CD4-positive, alpha-beta T cell treated with Interleukin-6 at 100 ng/mL for 8 hours (primary cell): ENCODE results near the gene FITM1.
A peak's percentile ranks its signal among the peaks of the same experiment; 100 is the strongest.

Experiments used
- DNase-seq: peaks from one replicate; pipeline ENCODE4 v3.0.0-alpha.2; 2020; ENCODE audit warnings: mixed read lengths, low spot score

The FITM1 gene

DNA sequence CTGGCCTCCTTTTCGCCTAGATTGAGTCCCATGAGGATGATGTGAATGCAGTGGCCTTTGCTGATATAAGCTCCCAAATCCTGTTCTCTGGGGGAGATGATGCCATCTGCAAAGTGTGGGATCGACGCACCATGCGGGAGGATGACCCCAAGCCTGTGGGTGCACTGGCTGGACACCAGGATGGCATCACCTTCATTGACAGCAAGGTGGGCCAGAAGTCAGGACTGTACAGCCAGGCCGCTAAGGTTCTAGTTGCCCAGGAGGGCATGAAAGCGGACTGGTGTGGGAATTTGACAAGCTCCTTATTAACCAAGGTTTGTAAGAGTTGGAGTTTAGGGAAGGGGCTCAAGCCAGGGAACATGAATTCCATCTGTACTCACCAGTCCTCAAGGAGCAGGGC is 10.8 kb upstream of the FITM1 start:
- DNase-seq, result no peak

DNA sequence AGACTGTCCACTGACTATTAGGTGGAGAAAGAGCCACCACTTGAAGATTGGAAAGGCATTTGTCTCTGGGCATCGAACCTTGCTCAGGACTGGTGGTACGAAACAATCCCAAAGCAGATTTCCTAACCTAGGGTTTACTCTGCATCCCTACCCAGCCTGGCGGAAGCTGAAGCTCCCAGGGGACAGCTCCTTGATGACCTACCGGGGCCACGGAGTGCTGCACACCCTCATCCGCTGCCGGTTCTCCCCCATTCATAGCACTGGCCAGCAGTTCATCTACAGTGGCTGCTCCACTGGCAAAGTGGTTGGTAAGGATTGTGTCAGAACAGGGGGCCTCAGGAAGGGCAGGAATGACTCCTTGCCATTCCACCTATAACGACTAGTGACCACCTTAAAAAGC is 9.2 kb upstream of the FITM1 start:
- no peak for DNase-seq

DNA sequence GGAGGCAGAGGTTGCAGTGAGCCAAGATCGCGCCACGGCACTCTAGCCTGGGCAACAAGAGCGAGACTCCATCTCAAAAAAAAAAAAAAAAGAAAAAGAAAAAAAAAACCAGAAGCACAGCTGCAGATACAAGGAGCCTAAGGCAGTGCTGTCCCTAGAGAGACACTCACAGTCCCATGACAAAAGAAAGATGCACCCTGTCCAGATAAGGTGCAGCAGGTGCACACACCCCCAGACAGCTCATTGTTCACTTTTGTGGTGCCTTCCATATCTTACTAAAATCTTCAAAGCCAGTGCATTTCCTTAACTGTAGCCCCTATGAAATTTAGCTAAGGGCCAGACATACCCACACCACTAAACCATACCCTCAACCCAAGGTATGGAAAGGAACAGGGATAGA is 8.0 kb upstream of the FITM1 start:
- DNase-seq, result no peak

DNA sequence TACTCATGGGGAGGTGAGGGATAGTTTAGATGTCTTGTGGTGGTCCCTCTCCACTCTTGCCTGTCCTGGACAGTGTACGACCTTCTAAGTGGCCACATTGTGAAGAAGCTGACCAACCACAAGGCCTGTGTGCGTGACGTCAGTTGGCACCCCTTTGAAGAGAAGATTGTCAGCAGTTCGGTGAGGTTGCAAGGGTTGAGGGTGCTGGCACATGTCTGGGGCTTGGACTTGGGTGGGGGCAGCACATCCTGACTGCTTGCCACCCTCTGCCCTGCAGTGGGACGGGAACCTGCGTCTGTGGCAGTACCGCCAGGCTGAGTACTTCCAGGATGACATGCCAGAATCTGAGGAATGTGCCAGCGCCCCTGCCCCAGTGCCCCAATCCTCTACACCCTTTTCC is 7.6 kb upstream of the FITM1 start:
- DNase-seq, result no peak

DNA sequence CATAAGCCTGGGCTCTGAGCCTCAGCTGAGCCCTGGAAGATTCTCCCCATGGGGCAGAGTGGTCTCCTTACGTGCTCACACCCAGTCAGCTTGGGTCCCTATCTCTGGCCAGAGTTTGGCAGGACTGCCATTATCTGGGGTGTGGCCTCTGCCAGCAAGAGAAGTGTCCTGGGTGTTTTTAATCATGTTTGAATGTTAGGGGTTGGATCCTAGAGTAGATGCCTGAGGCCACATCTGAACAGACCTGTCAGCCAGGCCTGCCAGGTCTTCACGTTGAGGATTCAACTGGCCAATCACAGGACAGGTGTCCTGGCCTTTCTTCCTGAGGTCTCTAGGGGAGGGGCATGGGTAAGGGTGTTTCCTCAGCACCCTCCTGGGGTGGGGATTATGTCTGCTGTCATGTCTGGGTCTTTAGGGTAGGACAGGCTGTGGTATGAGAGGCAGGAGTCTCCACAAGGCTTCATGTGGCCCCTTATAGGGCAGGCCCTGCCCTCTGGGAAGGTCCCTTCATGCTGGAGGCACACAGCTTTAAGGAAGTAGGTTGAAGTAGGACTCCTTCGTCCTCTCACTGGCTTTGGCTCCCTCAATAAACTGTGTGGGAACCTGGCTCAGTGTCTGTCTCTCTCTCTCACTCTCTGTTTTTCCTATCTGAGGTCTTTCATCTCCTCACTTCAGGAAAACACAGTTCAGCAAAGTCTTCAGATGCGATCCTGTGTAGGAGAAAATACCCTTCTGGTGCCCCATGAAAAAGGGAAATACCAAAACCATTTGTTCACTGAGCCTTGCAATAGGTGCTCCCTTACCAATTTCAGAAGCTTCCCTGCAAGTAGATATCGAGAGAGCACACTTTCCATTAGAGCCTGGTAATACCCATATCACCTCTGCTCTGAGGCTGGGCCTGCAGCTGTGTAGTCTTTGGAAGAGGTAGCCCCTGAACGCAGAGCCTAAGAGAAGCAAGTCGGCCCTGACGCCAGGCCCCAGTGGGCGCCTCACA is 6.7 kb upstream of the FITM1 start:
- DNase-seq, result no peak

DNA sequence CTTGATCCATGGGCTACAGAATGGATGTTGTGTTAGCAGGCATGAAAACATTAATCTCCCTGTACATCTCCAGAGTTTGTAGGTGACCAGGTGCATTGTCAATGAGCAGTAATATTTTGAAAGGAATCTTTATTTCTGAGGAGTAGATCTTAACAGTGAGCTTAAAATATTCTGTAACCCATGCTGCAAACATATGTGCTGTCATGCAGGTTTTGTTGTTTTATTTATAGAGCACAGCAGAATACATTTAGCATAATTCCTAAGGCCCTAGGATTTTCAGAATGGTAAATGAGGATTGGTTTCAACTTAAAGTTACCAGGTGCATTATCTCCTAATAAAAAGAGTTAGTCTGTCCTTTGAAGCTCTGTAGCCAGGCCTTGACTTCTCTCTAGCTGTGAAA is 3.5 kb upstream of the FITM1 start:
- no peak for DNase-seq

DNA sequence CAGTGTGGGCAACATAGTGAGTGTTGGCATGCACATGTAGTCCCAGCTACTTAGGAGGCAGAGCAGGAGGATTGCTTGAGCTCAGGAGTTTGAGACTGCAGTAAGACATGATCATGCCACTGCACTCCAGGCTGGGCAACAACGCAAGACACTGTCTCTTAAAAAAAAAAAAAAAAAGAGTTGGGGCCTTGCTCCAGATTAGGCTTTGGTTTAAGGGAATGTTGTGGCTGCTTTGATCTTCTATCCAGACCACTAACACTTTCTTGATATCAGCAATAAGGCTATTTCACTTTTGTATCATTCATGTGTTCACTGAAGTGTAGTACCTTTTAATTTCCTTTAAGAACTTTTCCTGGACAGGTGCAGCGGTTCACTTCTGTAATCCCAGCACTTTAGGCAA is 2.8 kb upstream of the FITM1 start:
- DNase-seq, result no peak

DNA sequence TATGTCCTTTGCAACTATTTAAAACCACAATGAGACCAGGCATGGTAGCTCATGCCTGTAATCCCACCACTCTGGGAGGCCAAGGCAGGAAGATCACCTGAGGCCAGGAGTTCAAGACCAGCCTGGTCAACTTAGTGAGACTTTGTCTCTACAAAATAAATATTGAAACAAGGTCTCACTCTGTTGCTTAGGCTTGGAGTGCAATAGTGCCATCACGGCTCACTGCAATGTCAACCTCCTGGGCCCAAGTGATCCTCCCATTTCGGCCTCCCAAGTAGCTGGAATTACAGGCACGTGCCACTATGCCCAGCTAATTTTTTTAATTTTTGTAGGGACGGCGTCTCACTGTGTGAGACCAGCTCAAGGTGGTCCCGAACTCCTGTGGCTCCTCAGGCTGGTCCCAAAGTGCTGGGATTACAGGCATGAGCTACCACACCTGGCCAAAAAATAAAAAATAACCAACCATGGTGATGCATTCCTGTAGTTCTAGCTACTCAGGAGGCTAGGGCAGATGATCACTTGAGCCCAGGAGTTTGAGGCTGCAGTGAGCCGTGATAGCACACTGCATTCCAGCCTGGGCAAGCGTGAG is 955 bp upstream of the FITM1 start:
- DNase-seq, result no peak

DNA sequence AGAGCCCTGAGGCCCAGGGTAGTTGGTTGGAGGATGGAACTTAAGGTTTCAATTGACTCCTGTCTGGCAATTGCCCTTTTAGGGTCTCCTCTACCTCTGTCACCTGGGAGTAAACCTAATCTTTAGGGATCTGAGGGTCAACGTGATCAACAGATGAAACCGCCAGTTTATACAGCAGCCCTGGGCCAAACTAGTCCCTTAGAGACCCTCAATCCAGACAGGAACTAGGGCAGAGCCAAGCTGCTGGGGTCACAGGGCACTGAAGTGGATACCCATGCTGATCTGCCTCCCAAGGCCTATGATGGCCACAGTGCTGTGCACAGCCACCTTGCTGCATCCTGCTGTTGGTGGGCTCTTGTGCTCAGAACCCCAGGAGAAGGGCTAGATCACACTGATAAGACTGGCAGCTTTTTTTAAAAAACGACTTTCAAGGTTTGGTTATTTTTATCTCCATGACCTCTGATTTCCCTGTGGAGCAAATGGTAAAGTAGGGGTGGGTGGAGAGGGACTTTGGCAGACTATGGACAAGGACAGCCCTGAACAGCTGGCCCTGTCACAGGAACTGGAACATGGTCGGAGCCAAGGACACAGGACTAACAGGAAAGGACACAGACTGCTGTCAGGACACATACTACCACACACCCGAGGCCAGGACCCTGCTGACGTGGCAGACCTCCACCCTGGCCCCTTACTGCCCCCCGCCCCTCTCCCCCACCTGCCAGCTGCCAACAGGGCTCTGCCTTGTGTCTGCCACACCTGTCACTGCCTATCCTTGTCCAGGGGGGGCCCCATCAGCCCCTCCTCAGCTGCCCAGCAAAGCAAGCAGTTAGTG is 474 bp downstream of the FITM1 start:
- no peak for DNase-seq

DNA sequence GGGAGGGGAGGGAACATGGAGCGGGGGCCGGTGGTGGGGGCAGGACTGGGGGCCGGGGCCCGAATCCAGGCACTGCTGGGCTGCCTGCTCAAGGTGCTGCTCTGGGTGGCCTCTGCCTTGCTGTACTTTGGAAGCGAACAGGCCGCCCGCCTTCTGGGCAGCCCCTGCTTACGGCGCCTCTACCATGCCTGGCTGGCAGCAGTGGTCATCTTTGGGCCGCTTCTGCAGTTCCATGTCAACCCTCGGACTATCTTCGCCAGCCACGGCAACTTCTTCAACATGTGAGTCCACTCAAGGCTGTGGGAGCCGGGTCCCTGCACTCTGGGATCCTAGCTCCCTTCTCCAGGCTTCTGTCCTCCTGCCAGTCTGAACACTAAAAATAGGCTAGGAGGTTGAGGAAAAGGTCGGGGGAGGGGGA is 1.1 kb downstream of the FITM1 start:
- DNase-seq, result no peak

DNA sequence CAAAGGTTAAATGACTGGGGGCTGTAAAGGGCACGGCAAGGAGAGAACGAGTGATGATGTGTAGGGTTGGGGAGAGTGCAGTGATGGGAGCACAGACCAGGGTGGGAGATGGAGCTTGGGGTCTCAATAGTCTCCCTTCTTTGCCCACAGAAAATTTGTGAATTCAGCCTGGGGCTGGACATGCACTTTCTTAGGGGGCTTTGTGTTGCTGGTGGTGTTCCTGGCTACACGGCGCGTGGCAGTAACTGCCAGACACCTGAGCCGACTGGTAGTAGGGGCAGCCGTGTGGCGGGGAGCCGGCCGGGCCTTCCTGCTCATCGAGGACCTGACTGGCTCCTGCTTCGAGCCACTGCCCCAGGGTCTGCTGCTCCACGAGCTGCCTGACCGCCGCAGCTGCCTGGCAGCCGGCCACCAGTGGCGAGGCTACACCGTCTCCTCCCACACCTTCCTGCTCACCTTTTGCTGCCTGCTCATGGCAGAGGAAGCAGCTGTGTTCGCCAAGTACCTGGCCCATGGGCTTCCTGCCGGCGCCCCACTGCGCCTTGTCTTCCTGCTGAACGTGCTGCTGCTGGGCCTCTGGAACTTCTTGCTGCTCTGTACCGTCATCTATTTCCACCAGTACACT is 1.7 kb downstream of the FITM1 start:
- peak; percentile 49 for DNase-seq

DNA sequence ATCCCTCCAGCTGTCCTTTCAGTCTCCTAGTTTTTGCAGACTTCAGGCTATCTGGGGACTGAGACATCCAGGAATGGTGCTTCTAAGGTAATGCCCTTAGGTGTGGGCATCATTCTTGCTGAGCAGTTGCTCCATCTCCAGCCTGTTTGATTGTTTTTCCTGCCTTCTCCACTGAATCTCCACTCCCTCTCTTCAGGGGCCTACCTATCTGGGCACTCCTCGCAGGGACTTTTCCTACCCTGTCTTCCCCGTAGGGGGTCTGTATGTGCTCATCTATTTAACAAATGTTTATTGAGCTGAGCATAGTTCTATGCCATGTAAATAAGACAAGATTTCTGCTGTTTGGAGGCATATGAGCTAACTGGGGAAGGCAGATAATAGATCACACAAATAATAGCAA is 2.5 kb downstream of the FITM1 start:
- DNase-seq, result no peak

DNA sequence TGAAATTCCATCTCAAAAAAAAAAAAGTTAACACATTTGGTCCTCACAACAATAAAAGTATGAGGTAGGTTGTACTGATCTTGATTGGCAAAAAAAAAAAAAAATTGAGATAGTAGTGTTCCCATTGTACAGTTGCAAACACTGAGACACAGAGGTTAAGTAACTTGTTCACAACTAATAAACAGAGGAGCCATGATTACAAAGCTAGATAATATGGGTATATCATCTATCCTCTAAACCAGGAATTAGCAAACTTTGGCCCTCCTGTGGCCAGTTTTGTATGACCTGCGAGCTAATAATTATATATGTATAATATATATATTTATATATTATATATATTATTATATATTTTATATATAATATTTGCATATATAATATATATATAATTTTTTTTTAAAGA is 3.3 kb downstream of the FITM1 start:
- DNase-seq, result no peak

DNA sequence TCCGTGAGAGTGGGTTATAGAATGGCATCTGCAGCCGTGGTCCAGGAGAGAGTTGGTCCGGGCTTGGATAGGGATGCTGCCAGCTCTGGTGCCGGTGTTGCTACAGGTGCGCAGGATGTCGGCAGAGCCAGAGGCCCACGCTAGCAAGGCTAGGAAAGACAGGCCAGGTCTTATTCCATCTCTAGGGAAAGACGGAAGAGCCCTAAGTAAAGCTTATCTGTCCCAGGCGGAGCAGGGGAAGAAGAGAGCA is 5.0 kb downstream of the FITM1 start:
- DNase-seq, result no peak

DNA sequence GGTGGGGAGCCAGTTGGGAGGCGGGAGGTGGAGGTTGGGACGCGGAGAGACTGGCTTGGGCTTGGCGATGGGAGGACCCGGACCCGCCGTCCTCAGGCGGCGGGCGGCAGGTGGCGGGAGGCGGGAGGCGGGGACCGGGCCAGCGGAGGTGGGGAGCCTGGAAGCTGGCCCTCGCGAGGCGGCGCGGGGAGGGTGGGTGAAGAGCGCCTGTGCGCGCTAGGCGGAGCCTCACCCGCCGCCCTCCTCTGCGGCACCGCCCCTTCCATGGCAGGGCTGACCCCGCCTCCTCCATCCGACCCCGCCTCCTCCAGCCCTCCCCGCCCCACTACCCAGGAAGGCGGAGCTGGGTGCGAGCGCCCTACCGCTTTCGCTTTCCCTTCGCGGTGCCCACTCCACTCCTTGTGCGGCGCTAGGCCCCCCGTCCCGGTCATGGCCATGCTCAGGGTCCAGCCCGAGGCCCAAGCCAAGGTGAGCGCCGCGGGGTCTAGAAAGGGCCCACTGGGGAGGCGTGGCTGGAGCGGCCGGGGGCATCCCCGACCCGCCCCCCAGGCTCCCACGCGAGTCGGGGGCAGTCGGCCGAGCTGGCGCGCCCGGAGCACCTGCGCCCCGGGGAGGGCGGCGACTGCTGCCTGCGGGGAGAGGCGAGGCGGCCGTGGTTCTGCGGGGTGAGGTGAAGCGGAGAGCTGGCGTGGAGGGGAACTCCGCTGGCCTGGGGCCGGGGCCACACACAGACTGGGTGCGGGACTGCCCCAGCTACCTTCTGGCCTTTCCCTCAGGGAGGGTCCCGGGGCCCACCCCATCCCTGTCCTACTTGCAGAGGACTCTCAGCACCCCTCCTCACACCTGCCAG is 5.6 kb downstream of the FITM1 start, which contains the start of gene PSME1:
PSME1 (plus strand) TSS at position 361 of the 850 bp plus-strand sequence; CDS start at position 430, 69 bp downstream.
- DNase-seq, result peak; percentile 92

DNA sequence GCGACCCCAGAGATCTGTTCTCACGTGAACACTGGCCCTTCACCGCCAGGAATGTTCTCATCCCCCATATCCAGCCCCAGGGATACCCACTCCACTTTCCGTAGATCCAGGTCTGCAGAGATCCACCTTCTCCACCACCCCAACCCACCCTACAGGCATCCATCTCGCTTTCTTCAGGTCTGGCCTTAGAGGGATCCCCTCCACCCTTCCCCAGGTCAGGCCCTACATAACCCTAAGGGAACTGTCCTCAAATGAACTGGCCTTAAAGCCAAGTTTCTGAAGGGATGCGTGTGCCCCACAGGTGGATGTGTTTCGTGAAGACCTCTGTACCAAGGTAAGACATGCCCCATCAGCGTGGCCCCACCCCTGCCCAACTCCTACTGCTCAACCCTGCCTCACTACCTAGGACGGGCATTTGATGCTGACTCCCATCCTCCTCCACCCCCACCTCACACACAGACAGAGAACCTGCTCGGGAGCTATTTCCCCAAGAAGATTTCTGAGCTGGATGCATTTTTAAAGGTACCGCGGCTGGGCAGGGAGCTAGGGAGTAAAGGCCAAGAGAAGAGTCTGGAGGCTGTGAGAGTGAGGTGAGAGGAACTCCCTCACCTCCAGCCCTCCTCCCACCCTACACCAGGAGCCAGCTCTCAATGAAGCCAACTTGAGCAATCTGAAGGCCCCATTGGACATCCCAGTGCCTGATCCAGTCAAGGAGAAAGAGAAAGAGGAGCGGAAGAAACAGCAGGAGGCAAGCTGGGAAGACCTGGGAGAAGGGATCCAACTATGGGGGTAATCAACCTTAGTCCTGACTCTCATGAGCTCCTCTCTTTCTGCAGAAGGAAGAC is 6.4 kb downstream of the FITM1 start:
- no peak for DNase-seq

DNA sequence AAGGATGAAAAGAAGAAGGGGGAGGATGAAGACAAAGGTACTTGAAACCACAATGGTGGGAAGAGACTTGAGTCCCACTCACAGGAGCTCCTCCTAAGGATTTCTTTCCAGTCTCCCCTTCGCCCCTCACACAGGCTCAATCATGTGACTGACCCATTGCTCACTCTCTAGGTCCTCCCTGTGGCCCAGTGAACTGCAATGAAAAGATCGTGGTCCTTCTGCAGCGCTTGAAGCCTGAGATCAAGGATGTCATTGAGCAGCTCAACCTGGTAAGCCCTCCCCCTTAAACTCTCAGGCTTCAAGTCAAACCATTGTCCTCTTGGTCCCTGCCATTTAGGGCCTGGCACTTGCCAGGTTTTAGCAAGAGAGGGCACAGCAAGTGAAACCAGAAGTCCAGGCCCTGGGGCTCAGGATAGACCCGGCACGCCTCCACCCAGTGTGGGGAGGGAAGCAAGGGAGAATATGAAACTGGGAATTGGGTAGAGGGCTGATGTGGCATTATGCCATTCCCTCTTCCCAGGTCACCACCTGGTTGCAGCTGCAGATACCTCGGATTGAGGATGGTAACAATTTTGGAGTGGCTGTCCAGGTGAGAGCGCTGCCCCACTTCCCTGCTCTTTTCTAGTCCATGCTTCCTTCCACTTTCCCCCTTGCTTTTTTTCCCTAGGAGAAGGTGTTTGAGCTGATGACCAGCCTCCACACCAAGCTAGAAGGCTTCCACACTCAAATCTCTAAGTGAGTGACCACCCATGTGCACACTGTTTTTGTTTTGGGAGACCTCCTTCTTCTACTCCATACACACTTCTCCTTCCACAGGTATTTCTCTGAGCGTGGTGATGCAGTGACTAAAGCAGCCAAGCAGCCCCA is 7.3 kb downstream of the FITM1 start:
- DNase-seq, result no peak

DNA sequence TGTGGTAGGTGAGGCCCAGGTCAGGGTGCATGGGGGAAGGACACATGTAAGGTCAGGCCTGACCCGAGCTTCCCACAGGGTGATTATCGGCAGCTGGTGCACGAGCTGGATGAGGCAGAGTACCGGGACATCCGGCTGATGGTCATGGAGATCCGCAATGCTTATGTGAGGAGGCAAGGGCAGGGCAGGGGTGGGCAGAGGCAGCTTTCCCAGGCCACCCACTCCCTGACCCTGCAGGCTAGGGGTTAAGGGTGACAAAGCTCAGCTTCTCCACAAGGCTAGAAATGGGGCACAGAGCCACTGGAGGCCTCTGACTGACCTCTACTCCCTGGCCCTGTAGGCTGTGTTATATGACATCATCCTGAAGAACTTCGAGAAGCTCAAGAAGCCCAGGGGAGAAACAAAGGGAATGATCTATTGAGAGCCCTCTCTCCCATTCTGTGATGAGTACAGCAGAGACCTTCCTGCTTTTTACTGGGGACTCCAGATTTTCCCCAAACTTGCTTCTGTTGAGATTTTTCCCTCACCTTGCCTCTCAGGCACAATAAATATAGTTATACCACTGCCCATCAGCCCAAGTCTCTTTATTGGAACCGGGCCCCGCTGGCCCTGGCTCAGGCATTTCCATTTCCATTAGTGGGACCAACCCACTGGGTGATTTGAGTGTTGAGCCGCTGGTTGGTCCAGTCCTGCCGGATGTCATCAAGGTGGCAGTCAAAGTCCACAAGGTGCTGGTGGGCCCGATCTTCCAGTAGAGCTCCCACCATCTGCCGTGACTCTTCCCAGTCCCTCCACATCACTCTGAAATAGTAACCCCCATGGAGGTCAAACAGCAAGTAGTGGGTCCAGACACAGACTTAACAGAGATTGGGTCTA is 8.2 kb downstream of the FITM1 start:
- no peak for DNase-seq
